ENCODE measurements around the gene ACACA.
A peak's percentile ranks its signal among the peaks of the same experiment; 100 is the strongest.

ACACA gene

DNA sequence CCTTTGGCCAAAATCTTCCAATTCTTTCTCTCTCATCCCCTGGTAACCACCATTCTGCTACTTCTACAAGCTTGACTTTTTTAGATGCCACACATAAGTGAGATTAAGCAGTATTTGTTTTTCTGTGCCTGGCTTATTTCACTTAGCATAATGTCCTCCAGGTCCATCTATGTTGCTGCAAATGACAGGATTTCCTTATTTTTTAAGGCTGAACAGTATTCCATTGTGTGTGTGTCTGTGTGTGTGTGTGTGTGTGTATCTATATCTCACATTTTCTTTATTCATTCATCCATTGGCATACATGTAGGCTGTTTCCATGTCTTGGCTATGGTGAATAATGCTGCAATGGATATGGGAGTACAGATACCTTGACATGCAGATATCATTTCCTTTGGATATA lies 6.1 kb downstream of the ACACA start:
- no peak for DNase-seq (ENCODE audit: low read depth, low spot score)
- CTCF ChIA-PET = interaction anchor here (4.4 kb wide), 1 partner anchor 28 kb away, joined by 48 read pairs; no protein-coding TSS in a partner anchor

DNA sequence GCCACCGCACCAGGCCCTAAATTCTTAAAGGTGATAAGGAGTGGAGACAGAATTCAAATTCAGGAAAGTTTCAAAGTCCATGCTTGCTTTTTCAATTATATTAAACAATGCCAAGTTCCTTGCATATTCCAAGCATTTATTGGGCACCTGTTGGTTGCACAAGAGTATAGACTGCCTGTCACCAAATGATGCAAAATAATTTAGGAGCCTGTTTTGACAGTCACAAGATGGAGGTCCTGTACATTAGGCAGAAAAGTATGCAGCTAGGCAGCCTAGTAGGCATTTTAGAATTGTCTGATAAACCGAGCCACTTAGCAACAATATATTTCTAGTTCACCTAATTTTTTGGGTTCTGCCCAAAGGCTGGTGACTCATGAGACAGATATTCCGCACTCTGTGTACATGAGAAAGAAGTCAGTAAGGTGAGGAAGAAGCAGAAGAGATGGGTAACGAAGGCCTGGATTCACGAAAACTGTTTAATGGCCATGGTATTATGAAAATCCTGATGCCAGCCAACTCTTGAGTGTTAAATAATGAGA lies 7.3 kb downstream of the ACACA start:
- POLR2A ChIA-PET = no interaction called here
- TF ChIP-seq, protein P1, sequence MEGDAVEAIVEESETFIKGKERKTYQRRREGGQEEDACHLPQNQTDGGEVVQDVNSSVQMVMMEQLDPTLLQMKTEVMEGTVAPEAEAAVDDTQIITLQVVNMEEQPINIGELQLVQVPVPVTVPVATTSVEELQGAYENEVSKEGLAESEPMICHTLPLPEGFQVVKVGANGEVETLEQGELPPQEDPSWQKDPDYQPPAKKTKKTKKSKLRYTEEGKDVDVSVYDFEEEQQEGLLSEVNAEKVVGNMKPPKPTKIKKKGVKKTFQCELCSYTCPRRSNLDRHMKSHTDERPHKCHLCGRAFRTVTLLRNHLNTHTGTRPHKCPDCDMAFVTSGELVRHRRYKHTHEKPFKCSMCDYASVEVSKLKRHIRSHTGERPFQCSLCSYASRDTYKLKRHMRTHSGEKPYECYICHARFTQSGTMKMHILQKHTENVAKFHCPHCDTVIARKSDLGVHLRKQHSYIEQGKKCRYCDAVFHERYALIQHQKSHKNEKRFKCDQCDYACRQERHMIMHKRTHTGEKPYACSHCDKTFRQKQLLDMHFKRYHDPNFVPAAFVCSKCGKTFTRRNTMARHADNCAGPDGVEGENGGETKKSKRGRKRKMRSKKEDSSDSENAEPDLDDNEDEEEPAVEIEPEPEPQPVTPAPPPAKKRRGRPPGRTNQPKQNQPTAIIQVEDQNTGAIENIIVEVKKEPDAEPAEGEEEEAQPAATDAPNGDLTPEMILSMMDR (IDR thresholded peaks at IDR 0.05; ENCODE audit: insufficient read depth, low read length, missing control alignments) = no peak
- H3K4me3 ChIP-seq (ENCODE audit: low read depth, low read length) = no peak overlapping the region
- no peak for DNase-seq (ENCODE audit: low read depth, low spot score)
- CTCF ChIA-PET = interaction anchor here (2.4 to 4.4 kb wide), 2 partner anchors 11 to 26 kb away, joined by 14 to 48 read pairs; no protein-coding TSS in a partner anchor

More for the DNA sequence above, 6.1 kb downstream of the ACACA start:
- POLR2A ChIA-PET = interaction anchor here (0.6 kb wide), 1 partner anchor 42 kb away, joined by 3 read pairs; no protein-coding TSS in a partner anchor
- TF ChIP-seq, protein P1 (IDR thresholded peaks at IDR 0.05; ENCODE audit: insufficient read depth, low read length, missing control alignments) = no peak
- no peak overlapping the region for H3K4me3 ChIP-seq (ENCODE audit: low read depth, low read length)

GRCh38 chr17:37393352-37393751 lies 13.3 kb downstream of the ACACA start:
- DNase-seq (ENCODE audit: low read depth, low spot score) = no peak
- POLR2A ChIA-PET = no interaction called here
- TF ChIP-seq, protein P1 (IDR thresholded peaks at IDR 0.05; ENCODE audit: insufficient read depth, low read length, missing control alignments) = no peak
- H3K4me3 ChIP-seq (ENCODE audit: low read depth, low read length) = no peak overlapping the region
- CTCF ChIA-PET = interaction anchor here (1.0 to 12.0 kb wide), 2 partner anchors 18 to 133 kb away, joined by 3 to 189 read pairs; partner anchors contain the start of gene C17orf78

GRCh38 chr17:37392024-37392590 lies 14.5 kb downstream of the ACACA start:
- peak; percentile 80 for DNase-seq (ENCODE audit: low read depth, low spot score)
- H3K4me3 ChIP-seq (ENCODE audit: low read depth, low read length) = peak overlapping the region; percentile 6
- CTCF ChIA-PET = interaction anchor here (0.9 to 12.0 kb wide), 2 partner anchors 9 to 17 kb away, joined by 3 to 189 read pairs; partner anchors contain the start of gene C17orf78
- POLR2A ChIA-PET = no interaction called here
- TF ChIP-seq, protein P1 (IDR thresholded peaks at IDR 0.05; ENCODE audit: insufficient read depth, low read length, missing control alignments) = no peak

- DNase-seq (ENCODE audit: low read depth, low spot score) = peak; percentile 26
- POLR2A ChIA-PET = no interaction called here
- CTCF ChIA-PET = interaction anchor here (0.6 to 12.0 kb wide), 3 partner anchors 8 to 16 kb away, joined by 3 to 189 read pairs (median 3); partner anchors contain the start of gene C17orf78
- no peak overlapping the region for H3K4me3 ChIP-seq (ENCODE audit: low read depth, low read length)
- TF ChIP-seq, protein P1 (IDR thresholded peaks at IDR 0.05; ENCODE audit: insufficient read depth, low read length, missing control alignments) = no peak
These were observed 15.5 kb downstream of the ACACA start for GRCh38 chr17:37391146-37391545.

- POLR2A ChIA-PET = no interaction called here
- no peak for DNase-seq (ENCODE audit: low read depth, low spot score)
- H3K4me3 ChIP-seq (ENCODE audit: low read depth, low read length) = no peak overlapping the region
- CTCF ChIA-PET = interaction anchor here (0.9 to 12.0 kb wide), 3 partner anchors 9 to 29 kb away, joined by 4 to 189 read pairs (median 14); partner anchors contain the start of gene C17orf78
- TF ChIP-seq, protein P1 (IDR thresholded peaks at IDR 0.05; ENCODE audit: insufficient read depth, low read length, missing control alignments) = no peak
These were observed 17.5 kb downstream of the ACACA start for GRCh38 chr17:37389160-37389559.
